Measurements from ENCODE around the gene KCNH1. TPM values are rescaled to one million over a fixed set of nuclear protein-coding genes. Genes with fewer than 3 reads are reported as not detected.

Gene KCNH1
- total and polyA plus RNA-seq, 2 of the 4 experiments (the other 2 are of a cell fraction) = 0.27 to 0.54 TPM

DNA sequence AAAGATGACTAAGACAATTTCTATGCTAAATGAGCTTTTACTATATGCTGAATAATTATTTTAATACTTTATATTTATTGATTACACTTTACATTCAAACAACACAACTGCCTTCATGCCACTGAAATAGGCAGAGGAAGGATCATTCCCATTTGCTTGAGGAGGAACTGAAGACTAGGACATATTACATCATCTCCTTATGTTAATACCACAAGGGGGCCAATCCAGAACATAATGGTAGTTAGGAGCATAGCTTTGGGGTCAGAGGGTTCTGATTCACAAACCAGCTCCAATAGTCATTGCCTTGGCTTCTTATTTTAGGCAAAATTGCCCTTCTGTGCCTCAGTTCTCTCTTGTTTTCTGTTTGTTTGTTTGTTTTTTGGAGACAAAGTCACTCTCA is 306.5 kb downstream of the KCNH1 start:
- no peaks in the 10 kb centered on the region for H3K27me3 ChIP-seq (ENCODE audit: control insufficient read depth, insufficient read depth, low read length)
- H4K91ac ChIP-seq (ENCODE audit: insufficient read depth, low read depth, low read length) = no peak overlapping the region
- H2BK20ac ChIP-seq (ENCODE audit: low read depth, low read length) = no peak overlapping the region
- dilution Hi-C loops (cut with HindIII; ENCODE audit: low sequenced_read_pairs, unreplicated experiment) = no loop called here
- H3K4me1 ChIP-seq (ENCODE audit: control insufficient read depth, insufficient read depth, low read length) = no peaks in the 10 kb centered on the region
- H4K8ac ChIP-seq (ENCODE audit: low read depth in 2 of 2, low read length in 2 of 2) = no peak overlapping the region
- H3K9ac ChIP-seq (ENCODE audit: low read depth, low read length) = no peak overlapping the region
- H3K56ac ChIP-seq (ENCODE audit: extremely low read depth, insufficient read depth, low read length) = no peak overlapping the region
- no peak overlapping the region for H2BK15ac ChIP-seq (ENCODE audit: low read depth, low read length)
- no peak overlapping the region for H3K23ac ChIP-seq (ENCODE audit: low read depth, low read length)
- H3K18ac ChIP-seq (ENCODE audit: low read depth, low read length) = no peak overlapping the region
- no peaks in the 10 kb centered on the region for H3K79me1 ChIP-seq (ENCODE audit: low read depth in 1 of 2, low read length in 2 of 2)
- H3K9me1 ChIP-seq (ENCODE audit: insufficient read depth, low read length) = no peaks in the 10 kb centered on the region
- no peak overlapping the region for H3K4me2 ChIP-seq (ENCODE audit: low read depth, low read length)
- no peak overlapping the region for H2AK9ac ChIP-seq (replicated peaks; ENCODE audit: low read depth, low read length, poor library complexity)
- H4K5ac ChIP-seq (ENCODE audit: low read depth, low read length) = no peak overlapping the region
- POLR2A ChIA-PET (ENCODE audit: unreplicated experiment) = no interaction called here
- H2AFZ ChIP-seq (replicated peaks; ENCODE audit: low read length, poor library complexity) = no peak overlapping the region
- no peak overlapping the region for H2BK5ac ChIP-seq (ENCODE audit: low read depth, low read length, poor library complexity, severe bottlenecking)
- no peak overlapping the region for H3K27ac ChIP-seq (ENCODE audit: insufficient read depth, low read length)
- intact Hi-C loops (cut with micrococcal nuclease) = no loop called here
- H3K4ac ChIP-seq (ENCODE audit: low read depth, low read length) = no peak overlapping the region
- no peak overlapping the region for H3K14ac ChIP-seq (replicated peaks; ENCODE audit: low read depth, low read length)
- TF ChIP-seq BHLHE40 (IDR thresholded peaks at IDR 0.05; ENCODE audit: low read depth, low read length) (no peak), NFE2L2 (IDR thresholded peaks at IDR 0.05; ENCODE audit: low read depth, low read length) (no peak), CHD1 (IDR thresholded peaks at IDR 0.05; ENCODE audit: low read depth, low read length) (no peak), SMC3 (IDR thresholded peaks at IDR 0.05; ENCODE audit: low read depth, low read length) (no peak), RAD21 (IDR thresholded peaks at IDR 0.05; ENCODE audit: low read length) (no peak), RCOR1 (IDR thresholded peaks at IDR 0.05; ENCODE audit: insufficient replicate concordance, low read length) (no peak), MAZ (IDR thresholded peaks at IDR 0.05; ENCODE audit: borderline replicate concordance, low read depth, low read length) (no peak)
- CTCF ChIA-PET = no interaction called here
- H4K20me1 ChIP-seq (ENCODE audit: insufficient read depth, low read length) = no peaks in the 10 kb centered on the region
- DNase-seq (no peak), ATAC-seq (ENCODE audit: low read depth) (no peak)
- H3K4me3 ChIP-seq (ENCODE audit: insufficient read depth, low read depth, low read length) = no peak overlapping the region
- no peak overlapping the region for H2AK5ac ChIP-seq (ENCODE audit: low read depth, low read length)
- H2BK120ac ChIP-seq (ENCODE audit: low read depth, low read length) = no peak overlapping the region
- no peaks in the 10 kb centered on the region for H3K9me3 ChIP-seq (ENCODE audit: control insufficient read depth, insufficient read depth, low read length)
- in situ Hi-C loops (cut with MboI; ENCODE audit: low sequenced_read_pairs) = no loop called here
- H3K36me3 ChIP-seq (ENCODE audit: control insufficient read depth, insufficient read depth, low read length) = no peaks in the 10 kb centered on the region
- BruUV-seq (replicated peaks) = no TSS peak
